HepG2 (cell line): Measurements from ENCODE around the gene NPC2. TPM values are rescaled to one million over a fixed set of nuclear protein-coding genes. Genes with fewer than 3 reads are reported as not detected.

ENCODE experiments used
- ATAC-seq: fragments of 200-7000 bp; cut with Tn5 transposase; 3 replicates; pipeline ENCODE4 v1.9.1; 2020; ENCODE audit warnings: mild to moderate bottlenecking, moderate library complexity
- BruUV-seq: library from RNA; stranded (reverse); fragments of 400-500 nt; replicated peaks from 2 replicates; lab custom pipeline; 2021; lab: Mats Ljungman, UMichigan
- CTCF ChIA-PET: fragments of 300-600 bp; formaldehyde crosslinking; extraction: SDS; loops from one replicate; lab custom pipeline; 2021; ENCODE audit warnings: low total read pairs, inconsistent platforms, low intra/inter-chr PET ratio; lab: Yijun Ruan, JAX
- POLR2A ChIA-PET: fragments of 350-600 bp; sonication (Branson Sonifier 250); formaldehyde crosslinking; loops from one replicate; lab custom pipeline; 2020; ENCODE audit warnings: antibody characterized with exemption, inconsistent platforms; lab: Yijun Ruan, JAX
- DNase-seq: peaks from one replicate; pipeline ENCODE4 v3.0.0-alpha.2; 2015; ENCODE audit warnings: low spot score
- FAIRE-seq: peaks from 3 replicates; lab custom pipeline; 2011; peaks lifted over from hg19 to GRCh38; lab: Jason Lieb, UNC
- H2AFZ ChIP-seq: one replicate; pipeline ENCODE4 v1.6.1; 2011; ENCODE audit warnings: low read length, inconsistent platforms
- H3K27ac ChIP-seq: fragments of 300-600 bp; 3 replicates; pipeline ENCODE4 v1.8.0; 2011; ENCODE audit warnings: mixed run types, mild to moderate bottlenecking, mixed read lengths, low read length, inconsistent platforms; ENCODE audit not compliant: insufficient read depth; ENCODE audit errors: extremely low read length
- H3K27me3 ChIP-seq, 2 experiments: fragments of 200-600 bp in 1 of 2; 2 replicates in 1 of 2; 3 replicates in 1 of 2; pipeline versions ENCODE4 v1.6.0 to v1.8.0; 2011; ENCODE audit warnings: low read length in 2 of 2, mild to moderate bottlenecking in 2 of 2, moderate library complexity in 2 of 2, inconsistent platforms in 1 of 2; ENCODE audit not compliant: insufficient read depth in 2 of 2, control insufficient read depth in 1 of 2
- H3K36me3 ChIP-seq, 2 experiments: fragments of 200-600 bp in 1 of 2; replicated peaks in 1 of 2; 2 replicates in 1 of 2; 3 replicates in 1 of 2; pipeline versions ENCODE4 v1.5.1 to v1.8.0; 2011; ENCODE audit warnings: low read length in 2 of 2, inconsistent platforms in 1 of 2; ENCODE audit not compliant: insufficient read depth in 2 of 2, control insufficient read depth in 1 of 2
- H3K4me1 ChIP-seq: 2 replicates; pipeline ENCODE4 v1.5.1; 2012; ENCODE audit warnings: low read length, inconsistent platforms; ENCODE audit not compliant: insufficient read depth
- H3K4me2 ChIP-seq: 2 replicates; pipeline ENCODE4 v1.6.0; 2011; ENCODE audit warnings: low read depth, low read length, inconsistent platforms
- H3K4me3 ChIP-seq, 3 experiments: fragments of 200-600 bp in 1 of 3; sonication (generic), shearing (Covaris generic) in 1 of 3; replicated peaks in 1 of 3; 2 replicates each; pipeline ENCODE4 v1.5.1; 2011 to 2016; ENCODE audit warnings: low read length in 3 of 3, inconsistent platforms in 2 of 3, low read depth in 2 of 3, mild to moderate bottlenecking in 2 of 3, control low read depth in 1 of 3, mixed read lengths in 1 of 3; ENCODE audit not compliant: insufficient read depth in 1 of 3
- H3K79me2 ChIP-seq: one replicate; pipeline ENCODE4 v1.6.1; 2011; ENCODE audit warnings: low read length, inconsistent platforms; ENCODE audit not compliant: insufficient read depth
- H3K9ac ChIP-seq: 2 replicates; pipeline ENCODE4 v1.6.0; 2011; ENCODE audit warnings: mild to moderate bottlenecking, low read depth, low read length, inconsistent platforms; ENCODE audit not compliant: insufficient read depth
- H3K9me3 ChIP-seq: 2 replicates; pipeline ENCODE4 v1.5.1; 2012; ENCODE audit warnings: mild to moderate bottlenecking, low read length
- H4K20me1 ChIP-seq: 2 replicates; pipeline ENCODE4 v1.6.0; 2011; ENCODE audit warnings: inconsistent platforms, mild to moderate bottlenecking, low read length, moderate library complexity; ENCODE audit not compliant: insufficient read depth
- CSRNP2 ChIP-seq: sonication (generic); formaldehyde crosslinking; conservative IDR thresholded peaks from 2 replicates; pipeline ENCODE4 v1.8.0; 2022; ENCODE audit warnings: low read depth, missing genetic modification reagents
- HNF4A ChIP-seq: sonication (generic); formaldehyde crosslinking; IDR thresholded peaks from 2 replicates; pipeline ENCODE4 v1.4.0; 2020; ENCODE audit warnings: missing genetic modification reagents
- PCBP1 ChIP-seq: fragments of 200-400 bp; formaldehyde crosslinking; IDR thresholded peaks from 2 replicates; pipeline ENCODE4 v1.6.1; 2017; ENCODE audit warnings: mild to moderate bottlenecking, low read depth, low read length, borderline replicate concordance
- PHF20 ChIP-seq: sonication (generic); formaldehyde crosslinking; IDR thresholded peaks from 2 replicates; pipeline ENCODE4 v1.5.0; 2020; ENCODE audit warnings: mild to moderate bottlenecking, missing genetic modification reagents
- SIN3A ChIP-seq: IDR thresholded peaks from 2 replicates; pipeline ENCODE4 v1.6.1; 2011; ENCODE audit warnings: low read depth, mild to moderate bottlenecking, control low read depth, low read length, borderline replicate concordance
- SUZ12 ChIP-seq: fragments of 150-350 bp; IDR thresholded peaks from 2 replicates; pipeline ENCODE4 v1.6.1; 2014; ENCODE audit warnings: low read depth, low read length
- TCF12 ChIP-seq, 2 experiments: fragments of 450-650 bp in 1 of 2; sonication (generic) in 1 of 2; formaldehyde crosslinking in 1 of 2; IDR thresholded peaks; 2 replicates each; pipeline versions ENCODE4 v1.6.1 to v1.8.0; 2017 to 2022; ENCODE audit warnings: antibody characterized with exemption in 1 of 2, mild to moderate bottlenecking in 1 of 2, missing genetic modification reagents in 1 of 2, moderate library complexity in 1 of 2
- YEATS4 ChIP-seq: sonication (generic); formaldehyde crosslinking; IDR thresholded peaks from 2 replicates; pipeline ENCODE4 v1.4.0; 2020; ENCODE audit warnings: missing genetic modification reagents, borderline replicate concordance
- ZBTB37 ChIP-seq: sonication (generic); formaldehyde crosslinking; IDR thresholded peaks from 2 replicates; pipeline ENCODE4 v1.4.0; 2020; ENCODE audit warnings: mild to moderate bottlenecking, missing genetic modification reagents
- ZNF501 ChIP-seq: sonication (generic); formaldehyde crosslinking; IDR thresholded peaks from 2 replicates; pipeline ENCODE4 v1.5.1; 2020; ENCODE audit warnings: mild to moderate bottlenecking, moderate library complexity, missing genetic modification reagents
- ZNF567 ChIP-seq: sonication (generic); formaldehyde crosslinking; IDR thresholded peaks from 2 replicates; pipeline ENCODE4 v1.8.1; 2023; ENCODE audit warnings: mild to moderate bottlenecking, missing genetic modification reagents, borderline replicate concordance
- ZNF619 ChIP-seq: sonication (generic); formaldehyde crosslinking; IDR thresholded peaks from 2 replicates; pipeline ENCODE4 v1.4.0; 2020; ENCODE audit warnings: mild to moderate bottlenecking, missing genetic modification reagents
- ZNF746 ChIP-seq: sonication (generic); formaldehyde crosslinking; IDR thresholded peaks from 2 replicates; pipeline ENCODE4 v1.8.0; 2022; ENCODE audit warnings: mild to moderate bottlenecking, missing genetic modification reagents
- ZSCAN12 ChIP-seq: sonication (generic); formaldehyde crosslinking; IDR thresholded peaks from 2 replicates; pipeline ENCODE4 v1.9.0; 2021; ENCODE audit warnings: mild to moderate bottlenecking, missing genetic modification reagents
- WGBS: methylation state at CpG from one replicate; pipeline ENCODE4 v1.1.6; 2017; ENCODE audit warnings: low lambda C conversion rate; 5-methylcytosine and 5-hydroxymethylcytosine counted together
- in situ Hi-C: cut with HindIII; loops from 2 replicates; pipeline ENCODE4 v1.10.0; 2017; ENCODE audit warnings: low pct_unique_long_range_greater_than_20kb; ENCODE audit not compliant: extremely low pct_ligation_motif_present
- intact Hi-C: fragments of 100-400 bp; cut with micrococcal nuclease; formaldehyde crosslinking; loops from one replicate; pipeline ENCODE4 v1.10.0; 2022; ENCODE audit not compliant: unreplicated experiment
- polyA plus RNA-seq, 8 experiments: library from polyadenylated mRNA; depleted of rRNA in 3 of 8; stranded (reverse) in 7 of 8; unstranded in 1 of 8; fragments of >200 nt; fragmentation: Illumina TruSeq in 4 of 8; extraction: Trizol in 4 of 8; gene quantifications; 2 replicates each; pipeline versions ENCODE4 v1.2.1 to v1.2.3, GENCODE V29; 2011 to 2016; ENCODE audit warnings: low read depth in 4 of 8, missing spikeins in 1 of 8, mixed read lengths in 1 of 8; ENCODE audit not compliant: insufficient read depth in 1 of 8
- total RNA-seq, 5 experiments: library from RNA; depleted of rRNA; stranded (reverse); fragments of >200 nt; fragmentation: Illumina TruSeq; extraction: Trizol; gene quantifications; 2 replicates each; pipeline ENCODE4 v1.2.3, GENCODE V29; 2016; ENCODE audit warnings: low read depth in 1 of 5
- TF ChIP-seq, protein P1 (sequence below): sonication (generic); formaldehyde crosslinking; IDR thresholded peaks from 2 replicates; pipeline ENCODE4 v1.5.1; 2020; ENCODE audit warnings: missing genetic modification reagents, mild to moderate bottlenecking, borderline replicate concordance
- TF ChIP-seq, protein P2 (sequence below): IDR thresholded peaks from 2 replicates; pipeline ENCODE4 v1.6.1; 2016; ENCODE audit warnings: mild to moderate bottlenecking
- TF ChIP-seq, protein P3 (sequence below): fragments of 450-650 bp; IDR thresholded peaks from 2 replicates; pipeline ENCODE4 v1.6.1; 2016

Gene NPC2
- total and polyA plus RNA-seq, 2 of the 13 experiments (the other 11 are each of a cell fraction or from before 2014, with no cell fraction given), result 132 to 164 TPM

- BruUV-seq, result no TSS peak
- TF ChIP-seq CSRNP2 (CRISPR knock-in tag) (no peak), SIN3A (no peak), ZNF567 (CRISPR knock-in tag) (no peak), TCF12 (IDR thresholded peaks at IDR 0.05) (no peak), TCF12 (CRISPR knock-in tag; IDR thresholded peaks at IDR 0.05) (no peak), ZNF746 (no peak), ZNF501 (CRISPR knock-in tag) (no peak), PHF20 (CRISPR knock-in tag) (no peak), SUZ12 (no peak), PCBP1 (no peak), ZBTB37 (CRISPR knock-in tag) (no peak), YEATS4 (CRISPR knock-in tag) (no peak), HNF4A (CRISPR knock-in tag) (no peak), ZNF619 (CRISPR knock-in tag) (no peak), ZSCAN12 (no peak)
- TF ChIP-seq, protein P1, sequence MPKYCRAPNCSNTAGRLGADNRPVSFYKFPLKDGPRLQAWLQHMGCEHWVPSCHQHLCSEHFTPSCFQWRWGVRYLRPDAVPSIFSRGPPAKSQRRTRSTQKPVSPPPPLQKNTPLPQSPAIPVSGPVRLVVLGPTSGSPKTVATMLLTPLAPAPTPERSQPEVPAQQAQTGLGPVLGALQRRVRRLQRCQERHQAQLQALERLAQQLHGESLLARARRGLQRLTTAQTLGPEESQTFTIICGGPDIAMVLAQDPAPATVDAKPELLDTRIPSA (CRISPR knock-in tag), result no peak
- TF ChIP-seq, protein P2, sequence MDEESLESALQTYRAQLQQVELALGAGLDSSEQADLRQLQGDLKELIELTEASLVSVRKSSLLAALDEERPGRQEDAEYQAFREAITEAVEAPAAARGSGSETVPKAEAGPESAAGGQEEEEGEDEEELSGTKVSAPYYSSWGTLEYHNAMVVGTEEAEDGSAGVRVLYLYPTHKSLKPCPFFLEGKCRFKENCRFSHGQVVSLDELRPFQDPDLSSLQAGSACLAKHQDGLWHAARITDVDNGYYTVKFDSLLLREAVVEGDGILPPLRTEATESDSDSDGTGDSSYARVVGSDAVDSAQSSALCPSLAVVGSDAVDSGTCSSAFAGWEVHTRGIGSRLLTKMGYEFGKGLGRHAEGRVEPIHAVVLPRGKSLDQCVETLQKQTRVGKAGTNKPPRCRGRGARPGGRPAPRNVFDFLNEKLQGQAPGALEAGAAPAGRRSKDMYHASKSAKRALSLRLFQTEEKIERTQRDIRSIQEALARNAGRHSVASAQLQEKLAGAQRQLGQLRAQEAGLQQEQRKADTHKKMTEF (CRISPR knock-in tag), result no peak
- TF ChIP-seq, protein P3, sequence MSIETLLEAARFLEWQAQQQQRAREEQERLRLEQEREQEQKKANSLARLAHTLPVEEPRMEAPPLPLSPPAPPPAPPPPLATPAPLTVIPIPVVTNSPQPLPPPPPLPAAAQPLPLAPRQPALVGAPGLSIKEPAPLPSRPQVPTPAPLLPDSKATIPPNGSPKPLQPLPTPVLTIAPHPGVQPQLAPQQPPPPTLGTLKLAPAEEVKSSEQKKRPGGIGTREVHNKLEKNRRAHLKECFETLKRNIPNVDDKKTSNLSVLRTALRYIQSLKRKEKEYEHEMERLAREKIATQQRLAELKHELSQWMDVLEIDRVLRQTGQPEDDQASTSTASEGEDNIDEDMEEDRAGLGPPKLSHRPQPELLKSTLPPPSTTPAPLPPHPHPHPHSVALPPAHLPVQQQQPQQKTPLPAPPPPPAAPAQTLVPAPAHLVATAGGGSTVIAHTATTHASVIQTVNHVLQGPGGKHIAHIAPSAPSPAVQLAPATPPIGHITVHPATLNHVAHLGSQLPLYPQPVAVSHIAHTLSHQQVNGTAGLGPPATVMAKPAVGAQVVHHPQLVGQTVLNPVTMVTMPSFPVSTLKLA, result no peak
Measured at GRCh38 chr14:74480046-74480445, 13.1 kb downstream of the NPC2 start.

More at GRCh38 chr14:74480046-74480445, 13.1 kb downstream of the NPC2 start:
- ChIA-PET CTCF (interaction anchor here (2.5 kb wide), 1 partner anchor 117 kb away, joined by 17 read pairs; no protein-coding TSS in a partner anchor), POLR2A (no interaction called here)
- Histone ChIP-seq H4K20me1 (no peaks in the 10 kb centered on the region), H3K36me3 (peaks cover 13 to 70% of the 10 kb centered on the region in 2 experiments), H3K27me3 (no peaks in the 10 kb centered on the region), H3K4me3 (no peak overlapping the region), H3K9me3 (no peaks in the 10 kb centered on the region), H3K27ac (no peak overlapping the region), H2AFZ (no peak overlapping the region), H3K4me1 (no peaks in the 10 kb centered on the region), H3K9ac (no peak overlapping the region), H3K4me2 (no peak overlapping the region), H3K79me2 (no peaks in the 10 kb centered on the region)
- FAIRE-seq, result no peak
- no peak for DNase-seq
- intact Hi-C loops (no loop called here), in situ Hi-C loops (no loop called here)
- ATAC-seq, result no peak
- WGBS, result 93% methylated on average over 4 of the region's 4 CpGs
